Measurements from ENCODE around the gene EPB41L5.
"Not testable (repeated sequence)": the region's sequence is repeated elsewhere in the genome, so short reads cannot be mapped to it uniquely, and the experiment has no call there.

Gene EPB41L5

GRCh38 chr2:120032297-120032696, 19.4 kb downstream of the EPB41L5 start:
- DNase-seq, result no peak

- DNase-seq, result no peak
Measured at GRCh38 chr2:120034027-120034426, 21.1 kb downstream of the EPB41L5 start.

- DNase-seq, result no peak
Measured at GRCh38 chr2:120034621-120035020, 21.7 kb downstream of the EPB41L5 start.

GRCh38 chr2:120036145-120036544, 23.3 kb downstream of the EPB41L5 start:
- no peak for DNase-seq

- DNase-seq, result no peak
Measured at GRCh38 chr2:120037995-120038541, 25.2 kb downstream of the EPB41L5 start.

GRCh38 chr2:120042359-120042758, 29.5 kb downstream of the EPB41L5 start:
- no peak for DNase-seq

- no peak for DNase-seq
Measured at GRCh38 chr2:120044336-120044735, 31.5 kb downstream of the EPB41L5 start.

- not testable (repeated sequence) for DNase-seq
Measured at GRCh38 chr2:120045775-120046174, 32.9 kb downstream of the EPB41L5 start.

- not testable (repeated sequence) for DNase-seq
Measured at GRCh38 chr2:120046252-120046651, 33.4 kb downstream of the EPB41L5 start.

- no peak for DNase-seq
Measured at GRCh38 chr2:120052597-120052996, 39.7 kb downstream of the EPB41L5 start.

- no peak for DNase-seq
Measured at GRCh38 chr2:120053891-120054290, 41.0 kb downstream of the EPB41L5 start.

GRCh38 chr2:120059483-120059882, 46.6 kb downstream of the EPB41L5 start:
- no peak for DNase-seq

GRCh38 chr2:120060088-120060623, 47.3 kb downstream of the EPB41L5 start:
- DNase-seq, result no peak

- DNase-seq, result no peak
Measured at GRCh38 chr2:120064664-120065063, 51.8 kb downstream of the EPB41L5 start.

- no peak for DNase-seq
Measured at GRCh38 chr2:120066800-120067547, 54.1 kb downstream of the EPB41L5 start.

GRCh38 chr2:120068040-120068658, 55.3 kb downstream of the EPB41L5 start:
- not testable (repeated sequence) for DNase-seq

- DNase-seq, result no peak
Measured at GRCh38 chr2:120075545-120075944, 62.7 kb downstream of the EPB41L5 start.

- DNase-seq, result no peak
Measured at GRCh38 chr2:120077896-120078295, 65.0 kb downstream of the EPB41L5 start.

GRCh38 chr2:120079647-120080046, 66.8 kb downstream of the EPB41L5 start:
- DNase-seq, result no peak

- DNase-seq, result no peak
Measured at GRCh38 chr2:120091436-120091835, 78.6 kb downstream of the EPB41L5 start.

- DNase-seq, result no peak
Measured at GRCh38 chr2:120094795-120095194, 81.9 kb downstream of the EPB41L5 start.

GRCh38 chr2:120100627-120101026, 87.8 kb downstream of the EPB41L5 start:
- DNase-seq, result no peak

- DNase-seq, result no peak
Measured at GRCh38 chr2:120103723-120104467, 91.0 kb downstream of the EPB41L5 start.

Measured in effector CD8-positive, alpha-beta T cell (primary cell).